HFF-Myc (cell line): ENCODE data around the gene SLC16A10.

ENCODE experiments used
- DNase-seq: peaks from one replicate; pipeline ENCODE4 v3.0.0-alpha.2; 2011; ENCODE audit warnings: low read depth; ENCODE audit errors: extremely low read depth
- H3K4me3 ChIP-seq: replicated peaks from 2 replicates; pipeline ENCODE4 v1.5.1; 2011; ENCODE audit warnings: low read depth, mild to moderate bottlenecking, control low read depth, low read length
- CTCF ChIP-seq: IDR thresholded peaks from 2 replicates; pipeline ENCODE4 v1.5.1; 2012; ENCODE audit warnings: mild to moderate bottlenecking, low read depth, low read length, control low read depth; ENCODE audit errors: missing control alignments

Gene SLC16A10

DNA sequence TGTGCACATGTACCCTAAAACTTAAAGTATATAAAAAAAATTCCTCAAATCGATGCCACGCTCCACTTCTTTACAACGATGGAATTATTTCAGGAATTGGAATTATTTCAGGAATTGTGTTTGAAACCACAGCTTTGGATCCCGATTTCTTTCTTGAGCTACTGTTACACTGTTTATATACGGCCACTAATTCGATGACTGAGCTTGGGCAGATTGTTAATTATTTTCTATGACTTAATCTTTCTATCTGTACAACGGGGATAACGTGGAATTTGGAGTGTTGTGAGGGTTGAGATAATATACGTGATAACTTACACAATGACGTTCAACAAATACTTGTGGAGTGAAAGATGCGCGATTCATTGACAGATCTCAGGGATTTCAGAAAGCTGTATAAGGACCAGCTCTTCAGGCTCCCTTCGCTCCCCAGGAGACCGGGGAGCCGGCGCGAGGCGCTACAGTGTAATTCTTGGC is 171.3 kb downstream of the SLC16A10 start:
- no peak for DNase-seq
- H3K4me3 ChIP-seq: peak overlapping the region; percentile 67
- no peak for TF ChIP-seq CTCF

DNA sequence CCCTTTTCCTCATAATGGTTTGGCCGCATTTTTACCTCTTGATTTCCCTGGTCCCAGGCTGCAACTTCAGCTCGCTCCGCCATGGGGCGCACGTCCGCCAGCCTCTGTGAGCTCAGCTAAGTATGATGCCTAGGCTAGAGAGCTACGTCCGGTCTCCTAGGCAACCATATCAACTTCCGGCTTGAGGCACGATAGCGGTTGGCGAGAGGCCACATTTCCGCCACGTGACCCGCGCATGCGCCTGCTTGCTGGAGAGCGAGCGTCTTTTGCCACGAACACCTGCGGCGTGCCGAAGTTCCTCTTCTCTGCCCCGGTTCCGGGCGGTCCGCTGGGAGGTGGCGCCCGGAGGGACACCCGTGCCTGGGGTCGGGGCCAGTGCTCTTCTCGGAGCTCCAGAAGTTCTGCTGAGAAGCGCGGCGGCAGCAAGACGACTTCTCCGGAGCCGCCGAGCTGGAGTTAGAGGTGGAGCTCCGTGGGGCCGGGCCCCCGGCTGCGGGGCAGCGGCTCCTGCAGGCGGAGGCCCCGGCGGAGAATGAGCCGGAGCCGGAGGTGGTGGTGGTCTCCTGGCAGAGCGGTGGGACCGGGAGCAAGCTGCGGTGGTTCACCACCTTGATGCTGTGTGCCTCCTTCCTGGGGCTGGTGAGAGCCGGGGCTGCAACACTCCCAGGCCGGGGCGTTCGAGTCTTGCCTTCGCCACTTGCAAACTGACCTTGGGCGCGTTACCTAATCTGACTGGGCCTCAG is 172.0 kb downstream of the SLC16A10 start:
- TF ChIP-seq CTCF: peak; percentile 90
- peak; percentile 98 for DNase-seq
- H3K4me3 ChIP-seq: peak overlapping the region; percentile 67

DNA sequence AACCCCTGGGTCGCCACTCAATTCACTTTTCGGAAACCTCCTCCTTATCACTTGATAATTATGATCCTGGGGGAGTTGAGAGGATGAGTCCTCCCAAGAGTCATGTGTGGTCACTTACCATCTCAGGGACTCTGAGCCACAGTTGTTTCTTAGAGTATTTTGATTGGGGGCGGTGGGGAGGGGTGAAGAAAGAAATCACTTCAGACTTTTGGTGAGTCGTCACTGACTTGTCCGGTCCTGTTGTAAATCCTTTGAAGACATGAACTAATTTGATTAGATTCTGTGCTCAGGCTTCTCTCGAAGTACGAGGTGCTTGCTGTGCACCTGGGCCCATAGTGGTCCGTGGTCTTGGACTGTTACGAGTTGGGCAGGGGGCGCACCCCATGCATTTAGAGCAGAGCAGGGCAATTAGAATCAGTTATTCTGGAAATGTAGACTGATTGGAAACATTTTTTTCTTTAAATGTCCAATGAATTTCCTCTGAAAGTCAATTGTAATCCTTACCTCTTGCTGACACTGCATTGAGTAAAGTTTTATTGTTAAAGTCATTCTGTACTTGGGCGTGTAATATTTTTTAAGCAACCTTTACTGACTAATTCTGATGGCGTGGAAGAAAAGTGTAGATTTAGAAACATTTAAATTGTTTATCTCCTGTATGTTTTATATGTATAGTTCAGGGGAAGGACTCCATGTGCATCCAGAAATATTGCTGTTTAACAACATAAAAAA is 173.4 kb downstream of the SLC16A10 start:
- H3K4me3 ChIP-seq: peak overlapping the region; percentile 67
- TF ChIP-seq CTCF: no peak
- DNase-seq: no peak

DNA sequence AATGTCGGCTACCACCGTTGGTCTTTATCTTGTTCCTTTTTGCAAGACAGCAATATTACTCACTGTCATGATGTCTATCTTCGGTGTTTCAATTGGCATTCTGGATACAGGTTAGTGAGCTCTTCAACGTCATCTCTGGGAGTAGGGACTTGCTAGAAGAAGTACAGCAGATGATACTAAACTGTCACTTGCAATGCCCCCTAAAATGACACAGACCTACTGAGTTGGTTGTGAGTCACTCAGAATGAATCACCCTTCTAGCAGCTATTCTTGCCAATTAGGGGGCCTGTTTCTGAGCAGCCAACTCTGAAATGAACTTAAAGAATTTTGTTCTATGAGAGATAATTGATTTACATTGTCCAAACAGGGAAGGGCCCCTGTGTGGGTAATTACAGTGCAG is 176.5 kb downstream of the SLC16A10 start:
- DNase-seq: no peak
- no peak for TF ChIP-seq CTCF
- H3K4me3 ChIP-seq: no peak overlapping the region

DNA sequence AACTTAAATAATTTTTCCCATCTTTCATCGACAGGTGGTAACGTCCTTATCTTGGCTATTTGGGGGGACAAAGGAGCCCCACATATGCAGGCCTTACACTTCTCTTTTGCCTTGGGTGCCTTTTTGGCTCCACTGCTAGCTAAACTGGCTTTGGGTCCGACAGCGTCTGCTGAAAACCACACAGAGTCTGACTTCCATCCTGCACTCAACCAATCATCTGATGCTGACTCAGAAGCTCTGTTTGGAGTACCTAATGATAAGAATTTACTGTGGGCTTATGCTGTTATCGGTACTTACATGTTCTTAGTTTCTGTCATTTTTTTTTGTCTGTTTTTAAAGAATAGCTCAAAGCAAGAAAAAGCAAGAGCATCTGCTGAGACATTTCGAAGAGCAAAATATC is 178.5 kb downstream of the SLC16A10 start:
- DNase-seq: no peak
- no peak for TF ChIP-seq CTCF
- no peak overlapping the region for H3K4me3 ChIP-seq

- TF ChIP-seq CTCF: no peak
- H3K4me3 ChIP-seq: no peak overlapping the region
- DNase-seq: no peak
Measured at GRCh38 chr6:111266276-111266675, 179.0 kb downstream of the SLC16A10 start.
